ENCODE measurements around the gene NACAD. TPM values are rescaled to one million over a fixed set of nuclear protein-coding genes. Genes with fewer than 3 reads are reported as not detected.

NACAD gene
- total RNA-seq, 1 experiment from 2014 or later: 1.0 TPM

GRCh38 chr7:45031829-45032228 is 56.9 kb downstream of the NACAD start:
- H3K36me3 Mint-ChIP-seq (ENCODE audit: insufficient read depth, unreplicated experiment): peaks cover 5% of the 10 kb centered on the region
- DNase-seq: peak in 1 of 2 experiments; percentile 15
- H3K27me3 Mint-ChIP-seq (ENCODE audit: insufficient read depth, unreplicated experiment): no peaks in the 10 kb centered on the region
- peaks cover 16% of the 10 kb centered on the region for H3K4me1 Mint-ChIP-seq (ENCODE audit: low read depth, unreplicated experiment)
- H3K4me3 Mint-ChIP-seq (ENCODE audit: unreplicated experiment): no peak overlapping the region
- ChIA-PET CTCF (no interaction called here), POLR2A (interaction anchor here (1.3 kb wide), 1 partner anchor 17 kb away, joined by 5 read pairs; no protein-coding TSS in a partner anchor)
- Histone ChIP-seq H3K4me3 (ENCODE audit: low read depth, low read length) (no peak overlapping the region), H3K9me3 (no peaks in the 10 kb centered on the region), H3K27me3 (replicated peaks; ENCODE audit: control insufficient read depth, insufficient read depth, low read length) (no peaks in the 10 kb centered on the region), H3K36me3 (ENCODE audit: control insufficient read depth, insufficient read depth, low read length) (no peaks in the 10 kb centered on the region), H3K4me1 (peaks cover 9% of the 10 kb centered on the region)
- BruUV-seq (replicated peaks): no TSS peak
- no peak overlapping the region for H3K27ac Mint-ChIP-seq (ENCODE audit: unreplicated experiment)
- TF ChIP-seq CTCF (IDR thresholded peaks at IDR 0.05; ENCODE audit: insufficient read depth in 1 of 2, low read depth in 1 of 2, low read length in 1 of 2, severe bottlenecking in 1 of 2, unreplicated experiment in 1 of 2): no peak
- H3K9me3 Mint-ChIP-seq (ENCODE audit: unreplicated experiment): no peaks in the 10 kb centered on the region
- intact Hi-C loops (cut with micrococcal nuclease; ENCODE audit: unreplicated experiment): no loop called here

Other genes starting within 250 kb of the NACAD start
- 196 and 244 TPM in 2 replicates for gene H2AZ2, start 240.9 kb downstream of the NACAD start, total RNA-seq (2022)
- 25.1 and 26.3 TPM in 2 replicates for gene PURB, start 203.4 kb downstream of the NACAD start, total RNA-seq (2022)
- 0.19 and 0.36 TPM in 2 replicates for gene MYO1G, start 110.0 kb downstream of the NACAD start, total RNA-seq (2022)
- gene CCM2, start 88.8 kb downstream of the NACAD start, total RNA-seq (2022): 28.1 and 28.2 TPM in 2 replicates
- gene TBRG4, start 22.7 kb upstream of the NACAD start, total RNA-seq (2022): 116 and 126 TPM in 2 replicates
- not detected in 2 replicates for gene RAMP3, start 68.8 kb upstream of the NACAD start, total RNA-seq (2022)